Suppressor macrophage treated with lipopolysaccharide for 4 hours (primary cell): ENCODE measurements around the gene DPH7.
A peak's percentile ranks its signal among the peaks of the same experiment; 100 is the strongest.
"Not testable (repeated sequence)": the region's sequence is repeated elsewhere in the genome, so short reads cannot be mapped to it uniquely, and the experiment has no call there.

Experiments
- DNase-seq: peaks from one replicate; pipeline ENCODE4 v3.0.0-alpha.2; 2020

Gene DPH7

GRCh38 chr9:137544176-137544760 lies 34.5 kb downstream of the DPH7 start:
- DNase-seq: peak; percentile 50

- DNase-seq: no peak
Measured at GRCh38 chr9:137543237-137543963, 35.3 kb downstream of the DPH7 start.

GRCh38 chr9:137542486-137542885 lies 36.2 kb downstream of the DPH7 start:
- no peak for DNase-seq

GRCh38 chr9:137540536-137540935 lies 38.2 kb downstream of the DPH7 start:
- no peak for DNase-seq

DNA sequence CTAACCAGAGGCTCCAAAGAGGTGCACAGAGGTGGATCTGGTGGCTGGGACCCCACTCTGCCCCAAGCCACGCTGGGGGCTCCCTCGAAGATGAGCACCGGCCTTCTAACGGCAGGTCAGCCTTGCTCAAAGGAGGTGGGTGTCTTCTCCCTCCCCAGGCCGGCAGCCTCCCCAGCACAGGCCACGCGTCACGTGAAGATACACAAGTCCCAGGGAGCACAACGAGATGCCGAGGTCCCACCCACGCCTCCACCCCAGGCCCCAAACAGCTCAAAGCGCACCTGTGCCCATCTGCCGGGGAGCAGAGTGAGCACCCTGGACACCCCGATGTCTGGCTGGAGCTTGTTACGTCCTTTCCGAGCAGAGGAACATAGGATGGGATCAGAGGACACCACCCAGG lies 40.7 kb downstream of the DPH7 start:
- DNase-seq: no peak

GRCh38 chr9:137536594-137537131 lies 42.1 kb downstream of the DPH7 start:
- DNase-seq: not testable (repeated sequence)

DNA sequence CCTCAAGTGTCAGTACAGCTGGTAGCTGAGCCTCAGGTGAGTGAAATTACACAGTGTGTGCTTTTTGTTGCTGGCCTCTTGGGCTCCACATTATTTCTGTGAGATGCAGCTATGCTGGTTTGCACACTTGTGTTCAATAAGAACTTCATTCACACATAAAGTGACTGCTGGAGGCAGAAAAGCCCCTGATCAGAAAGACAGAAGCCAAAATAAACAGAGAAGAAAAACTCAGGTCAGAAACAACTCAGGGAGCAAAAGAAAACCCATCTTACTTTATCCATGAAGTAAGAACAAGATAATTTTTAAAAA lies 43.7 kb downstream of the DPH7 start:
- DNase-seq: no peak

DNA sequence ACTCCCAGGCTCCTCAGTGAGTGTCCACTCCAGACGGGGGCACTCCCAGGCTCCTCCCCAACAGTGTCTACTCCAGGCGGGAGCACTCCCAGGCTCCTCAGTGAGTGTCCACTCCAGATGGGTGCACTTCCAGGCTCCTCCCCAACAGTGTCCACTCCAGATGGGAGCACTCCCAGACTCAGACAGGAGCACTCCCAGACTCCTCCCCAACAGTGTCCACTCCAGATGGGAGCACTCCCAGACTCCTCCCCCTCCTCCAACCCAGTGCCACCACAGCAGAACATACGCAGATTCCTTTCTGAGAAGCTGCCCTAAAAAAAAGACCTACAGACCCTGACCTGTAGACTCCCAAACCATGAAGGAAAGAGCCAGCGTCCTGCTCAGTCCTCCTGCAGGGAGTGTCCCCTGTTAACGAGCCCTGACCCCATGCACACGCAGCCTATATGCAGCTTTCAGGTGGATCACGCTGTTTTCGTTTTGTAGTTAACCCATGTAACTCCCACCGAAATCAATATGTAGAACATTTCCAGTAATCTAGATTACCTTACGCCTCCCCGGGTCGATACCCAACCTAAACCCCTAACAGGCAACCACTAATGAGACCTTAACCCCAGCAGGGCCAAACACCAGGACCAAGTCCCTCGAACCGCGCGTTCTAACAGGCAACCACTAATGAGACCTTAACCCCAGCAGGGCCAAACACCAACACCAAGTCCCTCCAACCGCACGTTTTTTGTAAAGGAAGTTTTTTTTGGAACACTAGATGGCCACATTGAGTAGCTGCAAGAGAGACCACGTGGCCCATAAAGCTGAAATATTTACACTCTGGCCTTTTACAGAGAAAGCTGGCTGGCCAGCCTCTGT lies 44.2 kb downstream of the DPH7 start:
- DNase-seq: peak; percentile 59

GRCh38 chr9:137532891-137533468 lies 45.7 kb downstream of the DPH7 start:
- DNase-seq: not testable (repeated sequence)

- DNase-seq: no peak
Measured at GRCh38 chr9:137531099-137531765, 47.5 kb downstream of the DPH7 start.

DNA sequence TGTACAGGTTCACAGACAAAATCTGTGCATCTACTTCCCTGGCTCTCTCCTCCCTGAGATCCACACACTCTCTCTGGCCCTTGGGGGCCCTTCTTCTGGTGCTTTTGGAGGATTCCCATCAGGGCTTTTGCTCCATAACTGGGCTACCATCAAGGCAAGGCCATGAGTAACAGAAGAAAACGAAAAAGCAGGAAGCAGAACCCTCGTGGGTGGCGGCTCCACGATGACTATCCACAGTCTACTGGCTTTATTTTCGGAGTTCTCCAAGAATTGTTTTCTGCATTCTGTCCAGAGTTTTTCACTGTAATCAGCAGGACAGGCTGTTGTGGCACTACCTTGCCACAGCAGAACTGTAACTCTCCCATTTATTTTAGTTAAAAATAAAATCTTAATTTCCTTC lies 48.4 kb downstream of the DPH7 start:
- DNase-seq: peak; percentile 21

GRCh38 chr9:137524981-137525317 lies 53.8 kb downstream of the DPH7 start:
- DNase-seq: no peak

GRCh38 chr9:137524161-137524980 lies 54.4 kb downstream of the DPH7 start:
- no peak for DNase-seq

GRCh38 chr9:137522746-137523455 lies 55.8 kb downstream of the DPH7 start:
- no peak for DNase-seq

- no peak for DNase-seq
Measured at GRCh38 chr9:137521405-137521985, 57.2 kb downstream of the DPH7 start.

- no peak for DNase-seq
Measured at GRCh38 chr9:137520614-137521404, 57.9 kb downstream of the DPH7 start.

DNA sequence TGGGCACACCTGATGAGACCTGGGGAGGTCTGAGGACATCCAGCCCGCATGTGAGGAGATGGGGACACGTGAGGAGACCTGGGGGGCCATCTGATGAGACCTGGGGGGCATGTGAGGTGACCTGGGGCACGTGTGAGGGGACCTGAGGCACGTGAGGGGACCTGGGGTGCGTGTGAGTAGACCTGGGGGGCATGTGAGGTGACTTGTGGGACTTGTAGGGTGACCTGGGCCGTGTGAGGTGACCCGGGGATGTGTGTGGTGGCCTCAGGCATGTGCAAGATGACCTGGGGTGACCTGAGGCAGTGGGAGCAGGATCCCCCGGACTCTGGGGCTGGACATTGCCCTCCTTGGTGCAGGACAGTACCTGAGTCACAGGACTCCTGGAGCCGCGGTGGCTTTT lies 59.2 kb downstream of the DPH7 start:
- no peak for DNase-seq

DNA sequence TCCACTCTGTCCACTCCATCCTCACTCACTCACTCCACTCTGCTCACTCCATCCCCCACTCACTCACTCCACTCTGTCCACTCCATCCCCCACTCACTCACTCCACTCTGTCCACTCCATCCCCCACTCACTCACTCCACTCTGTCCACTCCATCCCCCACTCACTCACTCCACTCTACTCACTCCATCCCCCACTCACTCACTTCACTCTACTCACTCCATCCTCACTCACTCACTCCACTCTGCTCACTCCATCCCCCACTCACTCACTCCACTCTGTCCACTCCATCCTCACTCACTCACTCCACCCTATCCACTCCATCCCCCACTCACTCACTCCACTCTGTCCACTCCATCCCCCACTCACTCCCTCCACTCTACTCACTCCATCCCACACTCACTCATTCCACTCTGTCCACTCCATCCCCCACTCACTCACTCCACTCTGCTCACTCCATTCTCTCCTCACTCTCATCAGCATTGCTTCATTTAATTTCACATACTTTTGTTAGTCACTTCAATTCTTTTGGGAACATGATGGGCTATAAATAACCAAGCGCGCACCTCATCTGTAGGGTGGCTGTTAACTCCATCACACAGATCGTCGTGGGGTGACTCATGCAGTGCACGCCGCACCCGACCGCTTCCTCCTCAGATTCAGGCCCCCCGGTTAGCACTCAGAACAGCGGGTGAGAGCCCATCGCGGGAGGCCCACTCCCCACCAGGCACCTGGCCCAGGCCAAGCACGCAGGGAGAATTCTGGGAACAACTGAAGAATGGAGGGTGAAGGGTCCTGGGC lies 59.9 kb downstream of the DPH7 start:
- DNase-seq: not testable (repeated sequence)
